ENCODE data around the gene SSR4.
A peak's percentile ranks its signal among the peaks of the same experiment; 100 is the strongest.

Gene SSR4

GRCh38 chrX:153766098-153766817 is 28.2 kb upstream of the SSR4 start:
- no peaks in the 10 kb centered on the region for H3K9me3 ChIP-seq (ENCODE audit: control insufficient read depth, insufficient read depth, low read length)
- H3K9ac ChIP-seq (ENCODE audit: low read depth, low read length): peak overlapping the region; percentile 46
- H3K36me3 ChIP-seq (ENCODE audit: insufficient read depth, low read length): no peaks in the 10 kb centered on the region
- H3K4me1 ChIP-seq (ENCODE audit: insufficient read depth, low read length): peaks cover 5% of the 10 kb centered on the region; the same call in 1 of the 2 replicates

GRCh38 chrX:153766871-153767673 is 27.4 kb upstream of the SSR4 start:
- H3K9ac ChIP-seq (ENCODE audit: low read depth, low read length): no peak overlapping the region
- H3K4me1 ChIP-seq (ENCODE audit: insufficient read depth, low read length): peaks cover 5% of the 10 kb centered on the region; the same call in 1 of the 2 replicates

GRCh38 chrX:153767674-153768055 is 26.8 kb upstream of the SSR4 start:
- Histone ChIP-seq H3K9ac (ENCODE audit: low read depth, low read length) (no peak overlapping the region), H3K36me3 (ENCODE audit: insufficient read depth, low read length) (no peaks in the 10 kb centered on the region), H3K9me3 (ENCODE audit: control insufficient read depth, insufficient read depth, low read length) (no peaks in the 10 kb centered on the region), H3K4me1 (ENCODE audit: insufficient read depth, low read length) (peaks cover 5% of the 10 kb centered on the region; the same call in 1 of the 2 replicates)

More at GRCh38 chrX:153766871-153767673, 27.4 kb upstream of the SSR4 start:
- Histone ChIP-seq H3K9me3 (ENCODE audit: control insufficient read depth, insufficient read depth, low read length) (no peaks in the 10 kb centered on the region), H3K36me3 (ENCODE audit: insufficient read depth, low read length) (no peaks in the 10 kb centered on the region)

GRCh38 chrX:153768311-153769157 is 25.9 kb upstream of the SSR4 start:
- H3K9me3 ChIP-seq (ENCODE audit: control insufficient read depth, insufficient read depth, low read length): no peaks in the 10 kb centered on the region

GRCh38 chrX:153769158-153769864 is 25.2 kb upstream of the SSR4 start:
- H3K36me3 ChIP-seq (ENCODE audit: insufficient read depth, low read length): no peaks in the 10 kb centered on the region
- H3K9ac ChIP-seq (ENCODE audit: low read depth, low read length): no peak overlapping the region
- no peaks in the 10 kb centered on the region for H3K9me3 ChIP-seq (ENCODE audit: control insufficient read depth, insufficient read depth, low read length)
- H3K4me1 ChIP-seq (ENCODE audit: insufficient read depth, low read length): peaks cover 5% of the 10 kb centered on the region; the same call in 1 of the 2 replicates

More at GRCh38 chrX:153768311-153769157, 25.9 kb upstream of the SSR4 start:
- H3K36me3 ChIP-seq (ENCODE audit: insufficient read depth, low read length): no peaks in the 10 kb centered on the region
- H3K4me1 ChIP-seq (ENCODE audit: insufficient read depth, low read length): peaks cover 5% of the 10 kb centered on the region; the same call in 1 of the 2 replicates
- no peak overlapping the region for H3K9ac ChIP-seq (ENCODE audit: low read depth, low read length)

- peaks cover 5% of the 10 kb centered on the region; the same call in 1 of the 2 replicates for H3K4me1 ChIP-seq (ENCODE audit: insufficient read depth, low read length)
- H3K36me3 ChIP-seq (ENCODE audit: insufficient read depth, low read length): no peaks in the 10 kb centered on the region
- no peak overlapping the region for H3K9ac ChIP-seq (ENCODE audit: low read depth, low read length)
- H3K9me3 ChIP-seq (ENCODE audit: control insufficient read depth, insufficient read depth, low read length): no peaks in the 10 kb centered on the region
These were observed 24.4 kb upstream of the SSR4 start for GRCh38 chrX:153769865-153770600.

GRCh38 chrX:153770601-153771414 is 23.7 kb upstream of the SSR4 start:
- Histone ChIP-seq H3K9me3 (ENCODE audit: control insufficient read depth, insufficient read depth, low read length) (no peaks in the 10 kb centered on the region), H3K4me1 (ENCODE audit: insufficient read depth, low read length) (peaks cover 5% of the 10 kb centered on the region; the same call in 1 of the 2 replicates), H3K36me3 (ENCODE audit: insufficient read depth, low read length) (no peaks in the 10 kb centered on the region), H3K9ac (ENCODE audit: low read depth, low read length) (no peak overlapping the region)

GRCh38 chrX:153771415-153772315 is 22.8 kb upstream of the SSR4 start:
- H3K4me1 ChIP-seq (ENCODE audit: insufficient read depth, low read length): no peaks in the 10 kb centered on the region
- H3K9me3 ChIP-seq (ENCODE audit: control insufficient read depth, insufficient read depth, low read length): no peaks in the 10 kb centered on the region
- H3K9ac ChIP-seq (ENCODE audit: low read depth, low read length): no peak overlapping the region
- H3K36me3 ChIP-seq (ENCODE audit: insufficient read depth, low read length): no peaks in the 10 kb centered on the region

- H3K36me3 ChIP-seq (ENCODE audit: insufficient read depth, low read length): no peaks in the 10 kb centered on the region
- H3K4me1 ChIP-seq (ENCODE audit: insufficient read depth, low read length): no peaks in the 10 kb centered on the region
- H3K9ac ChIP-seq (ENCODE audit: low read depth, low read length): no peak overlapping the region
- no peaks in the 10 kb centered on the region for H3K9me3 ChIP-seq (ENCODE audit: control insufficient read depth, insufficient read depth, low read length)
These were observed 21.9 kb upstream of the SSR4 start for GRCh38 chrX:153772316-153773217.

- H3K36me3 ChIP-seq (ENCODE audit: insufficient read depth, low read length): no peaks in the 10 kb centered on the region
- H3K9ac ChIP-seq (ENCODE audit: low read depth, low read length): no peak overlapping the region
- no peaks in the 10 kb centered on the region for H3K9me3 ChIP-seq (ENCODE audit: control insufficient read depth, insufficient read depth, low read length)
- H3K4me1 ChIP-seq (ENCODE audit: insufficient read depth, low read length): no peaks in the 10 kb centered on the region
These were observed 21.3 kb upstream of the SSR4 start for GRCh38 chrX:153773218-153773611.

Data from ES-I3 (cell line).